HG02973 (cell line): Measurements from ENCODE around the gene MDH1B.

Experiments
- ATAC-seq: cut with Tn5 transposase; IDR thresholded peaks from one replicate; pipeline ENCODE4 v1.9.1; 2021; ENCODE audit warnings: moderate library complexity; ENCODE audit not compliant: unreplicated experiment

Gene MDH1B

GRCh38 chr2:206698811-206699210 is 66.3 kb downstream of the MDH1B start:
- ATAC-seq, result no peak

- ATAC-seq, result no peak
These were observed 68.2 kb downstream of the MDH1B start for GRCh38 chr2:206696910-206697309.

- ATAC-seq, result peak; percentile 63
These were observed 71.6 kb downstream of the MDH1B start for GRCh38 chr2:206693399-206694137.

- no peak for ATAC-seq
These were observed 72.2 kb downstream of the MDH1B start for GRCh38 chr2:206692971-206693370.

GRCh38 chr2:206688990-206689389 is 76.1 kb downstream of the MDH1B start:
- no peak for ATAC-seq

- no peak for ATAC-seq
These were observed 76.7 kb downstream of the MDH1B start for GRCh38 chr2:206688453-206688852.
